ENCODE results near the gene MICU2.

The MICU2 gene

GRCh38 chr13:21620861-21621260 lies 16.9 kb upstream of the MICU2 start:
- no peak overlapping the region for H3K27ac ChIP-seq
- no peaks in the 10 kb centered on the region for H3K9me3 ChIP-seq (ENCODE audit: low read depth, low read length)
- no peak overlapping the region for H3K4me3 ChIP-seq
- TF ChIP-seq EZH2 (IDR thresholded peaks at IDR 0.05): no peak
- no peak for TF ChIP-seq FOXP2 (optimal IDR thresholded peaks at IDR 0.05; ENCODE audit: control extremely low read depth, extremely low read length, insufficient read depth)
- TF ChIP-seq POLR2AphosphoS5 (IDR thresholded peaks at IDR 0.05; ENCODE audit: borderline replicate concordance, low read depth, low read length): no peak
- DNase-seq (ENCODE audit: low read depth, low spot score): no peak
- H3K36me3 ChIP-seq (ENCODE audit: insufficient read depth, low read length): no peaks in the 10 kb centered on the region
- H3K9ac ChIP-seq (ENCODE audit: insufficient read length): no peak overlapping the region

DNA sequence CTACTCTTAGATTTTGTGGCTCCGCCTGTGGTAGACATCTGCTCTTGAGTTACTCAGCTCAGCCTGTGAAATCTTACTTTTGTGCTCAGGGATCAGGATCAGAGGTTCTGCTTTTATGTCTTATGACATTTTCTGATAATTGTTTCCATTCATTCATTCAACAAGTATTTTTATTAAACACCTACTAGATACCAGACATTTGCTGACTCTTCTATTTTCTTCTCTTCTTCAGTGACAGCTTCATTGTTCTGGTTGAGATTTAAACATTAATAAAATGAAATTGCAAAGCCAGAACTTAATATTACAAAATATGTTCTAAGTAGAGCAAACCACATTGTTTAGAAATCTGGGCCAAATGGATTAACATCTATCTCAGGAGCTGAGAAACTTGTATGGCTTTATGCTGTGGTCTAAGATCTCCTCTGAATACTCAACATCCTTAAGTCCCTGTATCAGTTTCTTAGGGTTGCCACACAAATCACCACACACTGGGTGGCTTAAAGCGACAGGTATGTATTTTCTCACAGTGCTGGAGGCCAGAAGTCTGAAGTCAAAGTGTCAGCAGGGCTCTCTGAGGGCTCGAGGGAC lies 15.8 kb upstream of the MICU2 start:
- DNase-seq (ENCODE audit: low read depth, low spot score): no peak
- H3K9me3 ChIP-seq (ENCODE audit: low read depth, low read length): no peaks in the 10 kb centered on the region
- H3K36me3 ChIP-seq (ENCODE audit: insufficient read depth, low read length): no peaks in the 10 kb centered on the region
- H3K9ac ChIP-seq (ENCODE audit: insufficient read length): no peak overlapping the region
- TF ChIP-seq EZH2 (IDR thresholded peaks at IDR 0.05) (no peak), POLR2AphosphoS5 (IDR thresholded peaks at IDR 0.05; ENCODE audit: borderline replicate concordance, low read depth, low read length) (no peak), FOXP2 (optimal IDR thresholded peaks at IDR 0.05; ENCODE audit: control extremely low read depth, extremely low read length, insufficient read depth) (no peak)
- H3K4me3 ChIP-seq: no peak overlapping the region
- no peak overlapping the region for H3K27ac ChIP-seq

DNA sequence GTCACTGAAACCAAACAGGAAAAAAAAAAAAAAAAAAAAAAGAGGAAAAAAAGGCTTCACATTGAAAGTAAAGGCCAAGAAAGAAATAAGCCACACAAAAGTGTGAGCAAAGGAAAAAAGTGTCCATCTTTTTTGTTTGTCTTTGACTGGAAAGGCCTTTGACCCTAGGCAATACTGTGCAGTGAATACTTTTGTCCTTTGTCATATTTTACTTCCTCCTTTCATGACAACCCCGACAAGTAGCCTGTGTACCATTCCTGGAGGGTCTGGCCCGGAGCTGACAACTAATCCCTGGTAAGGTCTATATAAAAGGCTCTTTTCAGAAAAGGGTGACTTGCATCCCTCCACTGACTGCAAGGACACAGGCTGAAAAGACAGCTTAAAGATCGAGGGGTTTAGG lies 12.9 kb upstream of the MICU2 start:
- no peak for DNase-seq (ENCODE audit: low read depth, low spot score)
- peak overlapping the region; percentile 68 for H3K4me3 ChIP-seq
- H3K27ac ChIP-seq: peak overlapping the region; percentile 83
- no peaks in the 10 kb centered on the region for H3K9me3 ChIP-seq (ENCODE audit: low read depth, low read length)
- no peaks in the 10 kb centered on the region for H3K36me3 ChIP-seq (ENCODE audit: insufficient read depth, low read length)
- peak overlapping the region; percentile 31 for H3K9ac ChIP-seq (ENCODE audit: insufficient read length)
- TF ChIP-seq EZH2 (IDR thresholded peaks at IDR 0.05): no peak
- TF ChIP-seq FOXP2 (optimal IDR thresholded peaks at IDR 0.05; ENCODE audit: control extremely low read depth, extremely low read length, insufficient read depth): no peak
- no peak for TF ChIP-seq POLR2AphosphoS5 (IDR thresholded peaks at IDR 0.05; ENCODE audit: borderline replicate concordance, low read depth, low read length)

DNA sequence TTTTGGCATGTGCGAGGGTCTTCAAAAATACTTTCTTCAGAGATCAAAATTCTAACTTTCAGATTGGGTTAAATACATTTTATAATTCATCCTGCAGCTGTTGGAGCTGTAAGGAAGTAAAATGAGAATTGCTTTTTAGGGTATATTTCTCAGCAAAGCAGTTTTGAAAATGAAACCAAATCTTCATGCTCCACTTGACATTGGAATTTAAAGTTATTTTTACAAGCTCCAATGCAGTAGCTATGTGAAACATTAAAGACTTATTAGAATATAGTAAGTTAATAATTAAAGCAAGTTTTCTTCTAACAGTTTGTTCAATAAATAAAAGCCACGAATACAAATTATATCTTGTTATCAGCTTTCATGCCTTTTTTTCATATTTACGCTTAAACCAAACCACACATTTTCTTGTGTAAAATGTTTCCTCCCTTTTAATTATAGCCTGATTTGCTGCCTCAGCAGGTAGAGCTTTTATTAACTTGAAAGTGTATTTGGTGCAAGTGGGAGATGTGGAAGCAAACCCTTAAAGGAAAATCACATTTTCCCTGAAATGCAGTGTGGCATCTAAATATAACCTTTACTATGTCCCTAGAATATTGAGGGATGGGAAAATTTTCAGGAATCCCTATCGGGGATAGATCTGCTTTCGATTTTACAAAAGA lies 12.4 kb upstream of the MICU2 start:
- H3K27ac ChIP-seq: peak overlapping the region; percentile 83

GRCh38 chr13:21615427-21615826 lies 11.5 kb upstream of the MICU2 start:
- DNase-seq (ENCODE audit: low read depth, low spot score): no peak
- Histone ChIP-seq H3K36me3 (ENCODE audit: insufficient read depth, low read length) (no peaks in the 10 kb centered on the region), H3K4me3 (peak overlapping the region; percentile 68; the same call in 1 of the 2 replicates), H3K9ac (ENCODE audit: insufficient read length) (no peak overlapping the region), H3K9me3 (ENCODE audit: low read depth, low read length) (no peaks in the 10 kb centered on the region), H3K27ac (peak overlapping the region; percentile 83)
- TF ChIP-seq FOXP2 (optimal IDR thresholded peaks at IDR 0.05; ENCODE audit: control extremely low read depth, extremely low read length, insufficient read depth) (no peak), EZH2 (IDR thresholded peaks at IDR 0.05) (no peak), POLR2AphosphoS5 (IDR thresholded peaks at IDR 0.05; ENCODE audit: borderline replicate concordance, low read depth, low read length) (no peak)

More for the DNA sequence above, 12.4 kb upstream of the MICU2 start:
- no peaks in the 10 kb centered on the region for H3K36me3 ChIP-seq (ENCODE audit: insufficient read depth, low read length)
- no peak for TF ChIP-seq EZH2 (IDR thresholded peaks at IDR 0.05)
- no peak for TF ChIP-seq FOXP2 (optimal IDR thresholded peaks at IDR 0.05; ENCODE audit: control extremely low read depth, extremely low read length, insufficient read depth)
- TF ChIP-seq POLR2AphosphoS5 (IDR thresholded peaks at IDR 0.05; ENCODE audit: borderline replicate concordance, low read depth, low read length): no peak
- DNase-seq (ENCODE audit: low read depth, low spot score): peak; percentile 8
- H3K4me3 ChIP-seq: peak overlapping the region; percentile 68
- peak overlapping the region; percentile 43 for H3K9ac ChIP-seq (ENCODE audit: insufficient read length)
- H3K9me3 ChIP-seq (ENCODE audit: low read depth, low read length): no peaks in the 10 kb centered on the region

GRCh38 chr13:21613791-21614190 lies 9.8 kb upstream of the MICU2 start:
- Histone ChIP-seq H3K4me3 (no peak overlapping the region), H3K9ac (ENCODE audit: insufficient read length) (no peak overlapping the region), H3K27ac (no peak overlapping the region), H3K36me3 (ENCODE audit: insufficient read depth, low read length) (no peaks in the 10 kb centered on the region), H3K9me3 (ENCODE audit: low read depth, low read length) (no peaks in the 10 kb centered on the region)
- no peak for DNase-seq (ENCODE audit: low read depth, low spot score)
- TF ChIP-seq POLR2AphosphoS5 (IDR thresholded peaks at IDR 0.05; ENCODE audit: borderline replicate concordance, low read depth, low read length): no peak
- no peak for TF ChIP-seq EZH2 (IDR thresholded peaks at IDR 0.05)

- TF ChIP-seq EZH2 (IDR thresholded peaks at IDR 0.05): no peak
- TF ChIP-seq POLR2AphosphoS5 (IDR thresholded peaks at IDR 0.05; ENCODE audit: borderline replicate concordance, low read depth, low read length): no peak
- no peak for TF ChIP-seq FOXP2 (optimal IDR thresholded peaks at IDR 0.05; ENCODE audit: control extremely low read depth, extremely low read length, insufficient read depth)
- H3K36me3 ChIP-seq (ENCODE audit: insufficient read depth, low read length): no peaks in the 10 kb centered on the region
- no peak overlapping the region for H3K9ac ChIP-seq (ENCODE audit: insufficient read length)
- H3K4me3 ChIP-seq: no peak overlapping the region
- no peak overlapping the region for H3K27ac ChIP-seq
- DNase-seq (ENCODE audit: low read depth, low spot score): no peak
- no peaks in the 10 kb centered on the region for H3K9me3 ChIP-seq (ENCODE audit: low read depth, low read length)
These were observed 7.4 kb upstream of the MICU2 start for GRCh38 chr13:21611385-21611784.

DNA sequence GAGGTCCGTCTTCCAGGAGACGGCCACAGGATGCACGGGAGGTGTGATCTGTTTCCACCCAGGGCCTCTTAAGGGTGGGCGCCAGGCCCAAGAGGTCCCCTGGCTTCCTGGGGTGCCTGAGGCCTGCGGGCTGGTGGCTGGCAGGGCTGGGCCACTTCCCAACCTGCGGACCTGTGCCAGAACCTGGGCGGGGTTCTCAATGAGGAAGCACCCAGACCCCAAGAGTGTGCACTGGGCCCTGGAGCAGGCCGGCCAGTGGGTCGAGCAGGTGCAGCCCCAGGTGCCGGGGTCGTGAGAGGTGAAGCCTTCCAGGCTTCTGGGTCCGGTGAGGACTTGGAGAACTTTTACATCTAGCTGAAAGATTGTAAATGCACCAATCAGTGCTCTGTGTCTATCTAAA lies 6.7 kb upstream of the MICU2 start:
- Histone ChIP-seq H3K36me3 (ENCODE audit: insufficient read depth, low read length) (no peaks in the 10 kb centered on the region), H3K9me3 (ENCODE audit: low read depth, low read length) (no peaks in the 10 kb centered on the region), H3K4me3 (no peak overlapping the region), H3K27ac (no peak overlapping the region), H3K9ac (ENCODE audit: insufficient read length) (no peak overlapping the region)
- no peak for DNase-seq (ENCODE audit: low read depth, low spot score)
- TF ChIP-seq FOXP2 (optimal IDR thresholded peaks at IDR 0.05; ENCODE audit: control extremely low read depth, extremely low read length, insufficient read depth) (no peak), POLR2AphosphoS5 (IDR thresholded peaks at IDR 0.05; ENCODE audit: borderline replicate concordance, low read depth, low read length) (no peak), EZH2 (IDR thresholded peaks at IDR 0.05) (no peak)

Data from SK-N-MC (cell line).